Smooth muscle cell of trachea (primary cell): ENCODE measurements around the gene PLAAT3. TPM values are rescaled to one million over a fixed set of nuclear protein-coding genes. Genes with fewer than 3 reads are reported as not detected.

Source experiments
- total RNA-seq: library from RNA; depleted of rRNA; stranded (reverse); fragments of >200 nt; gene quantifications from 2 replicates; pipeline ENCODE4 v1.2.1, GENCODE V29; 2014

The PLAAT3 gene
- total RNA-seq = 11.6 and 12.4 TPM in 2 replicates

DNA sequence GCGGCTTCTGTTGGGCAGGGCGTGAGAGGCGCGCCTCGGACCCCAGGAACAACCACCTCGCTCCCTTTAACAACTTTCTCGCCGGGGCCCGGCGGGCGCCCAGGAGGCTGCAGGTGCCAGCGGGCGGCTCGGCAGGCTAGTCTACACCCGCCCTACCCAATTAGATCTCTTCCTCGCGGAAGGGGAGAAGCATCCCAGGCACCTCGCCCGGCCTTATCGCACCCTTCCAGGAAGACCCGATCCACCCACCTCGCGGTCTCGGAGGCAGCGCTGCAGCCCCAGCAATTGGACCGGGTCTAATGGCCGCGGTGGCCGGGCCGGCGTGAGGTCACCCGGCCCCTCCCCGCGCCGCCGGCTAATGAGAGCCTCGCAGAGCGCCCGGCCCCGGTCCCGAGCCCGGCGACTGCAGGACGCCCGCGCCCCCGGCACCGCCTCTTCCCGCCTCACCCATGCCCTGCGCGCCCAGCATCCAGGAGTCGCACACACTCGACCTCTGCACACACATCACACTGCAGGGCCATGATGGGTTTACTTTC is at the start of gene PLAAT3:
Gene PLAAT3 (minus strand): TSS at position 298 of the 536 bp plus-strand sequence. CDS start 419 bp downstream, outside the sequence.

DNA sequence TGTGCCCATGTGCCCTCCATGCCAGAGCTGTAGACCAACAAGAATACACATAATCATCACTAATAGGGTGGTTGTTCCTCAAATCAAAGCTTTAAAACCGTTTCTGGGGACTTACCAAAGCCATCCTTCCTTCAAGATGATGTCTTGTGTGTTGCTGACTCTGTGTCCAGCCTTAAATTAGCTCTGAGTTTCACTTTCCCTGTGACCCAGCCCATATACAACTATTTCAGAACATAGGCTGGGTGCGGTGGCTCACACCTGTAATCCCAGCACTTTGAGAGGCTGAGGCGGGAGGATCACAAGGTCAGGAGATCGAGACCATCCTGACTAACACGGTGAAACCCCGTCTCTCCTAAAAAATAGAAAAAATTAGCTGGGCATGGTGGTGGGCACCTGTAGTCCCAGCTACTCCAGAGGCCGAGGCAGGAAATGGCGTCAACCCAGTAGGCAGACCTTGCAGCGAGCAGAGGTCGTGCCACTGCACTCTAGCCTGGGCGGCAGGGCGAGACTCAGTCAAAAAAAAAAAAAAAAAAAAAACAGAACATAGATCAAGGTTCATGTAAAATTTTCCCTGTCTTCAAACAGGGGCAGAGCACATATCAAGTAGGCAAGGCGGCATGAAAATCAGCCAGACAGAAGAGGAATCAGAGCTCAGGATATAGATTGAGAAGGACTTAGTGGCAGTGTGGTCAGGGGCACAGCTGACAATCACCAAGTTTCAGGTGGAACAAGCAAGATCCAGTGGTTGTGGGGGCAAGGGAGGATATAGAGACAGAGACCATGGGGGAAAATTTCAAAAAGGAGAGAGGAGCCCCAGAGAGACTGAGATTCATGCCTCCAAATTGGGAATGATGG is 50.8 kb downstream of the PLAAT3 start, which contains the start of gene PLAAT2:
Gene PLAAT2 (minus strand): TSS at position 179 of the 855 bp plus-strand sequence. CDS start 55 bp downstream, at position 124.

DNA sequence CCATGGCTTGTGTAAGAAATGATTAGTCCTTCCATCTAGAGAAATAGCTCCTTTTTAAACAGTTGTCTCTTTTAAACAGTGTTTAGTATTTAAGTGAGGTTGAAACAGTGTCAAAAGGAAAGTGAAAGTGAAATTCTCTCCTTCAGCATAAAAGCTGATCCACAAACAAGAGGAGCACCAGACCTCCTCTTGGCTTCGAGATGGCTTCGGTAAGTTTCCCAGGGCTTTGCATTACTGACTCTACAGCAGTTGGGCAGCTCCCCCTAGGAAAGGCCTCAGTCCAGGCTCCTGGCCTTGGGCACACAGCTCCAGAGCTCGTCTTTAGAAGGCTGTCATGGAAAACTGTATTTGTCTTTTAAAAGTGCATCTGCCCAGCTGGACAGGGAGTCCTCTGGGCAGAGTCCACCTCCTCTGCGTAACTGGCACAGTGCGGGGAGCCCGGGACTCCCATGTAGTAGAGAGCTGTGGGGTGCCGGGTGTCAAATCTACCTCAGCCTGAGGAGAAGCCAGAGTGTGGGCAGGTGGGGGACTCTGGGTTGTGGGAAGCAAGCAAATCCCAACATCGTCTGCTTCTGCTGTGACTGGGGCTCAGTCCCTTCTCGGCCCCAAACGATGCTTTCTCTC is 77.5 kb downstream of the PLAAT3 start, which contains the start of gene PLAAT4:
Gene PLAAT4 (plus strand): TSS at position 140 of the 624 bp plus-strand sequence. CDS start 61 bp downstream, at position 201.

Other genes starting within 250 kb of the PLAAT3 start
- gene SLC22A9, start 244.6 kb downstream of the PLAAT3 start, total RNA-seq = not detected in 2 replicates
- 0.17 TPM in 1 of 2 replicates, not detected in the other for gene PLAAT5, start 123.3 kb downstream of the PLAAT3 start, total RNA-seq
- not detected in 2 replicates for gene LGALS12, start 108.3 kb downstream of the PLAAT3 start, total RNA-seq
- 13.2 and 23.2 TPM in 2 replicates for gene PLAAT4, start 77.6 kb downstream of the PLAAT3 start, total RNA-seq
- gene PLAAT2, start 51.1 kb downstream of the PLAAT3 start, total RNA-seq = not detected in 2 replicates
- gene ATL3, start 56.9 kb upstream of the PLAAT3 start, total RNA-seq = 169 and 178 TPM in 2 replicates
- gene RTN3, start 67.1 kb upstream of the PLAAT3 start, total RNA-seq = 96.1 and 102 TPM in 2 replicates
- gene ZFTA, start 154.3 kb upstream of the PLAAT3 start, total RNA-seq = 17.9 and 37.7 TPM in 2 replicates
- gene SPINDOC, start 199.0 kb upstream of the PLAAT3 start, total RNA-seq = 11.2 and 16.4 TPM in 2 replicates
- gene MARK2, start 224.7 kb upstream of the PLAAT3 start, total RNA-seq = 10.2 and 10.3 TPM in 2 replicates